Panc1 (cell line): ENCODE data around the gene COA6.
A peak's percentile ranks its signal among the peaks of the same experiment; 100 is the strongest.

ENCODE experiments used
- CTCF ChIP-seq: fragments of 450-650 bp; IDR thresholded peaks from 2 replicates; pipeline ENCODE4 v1.5.1; 2017; ENCODE audit warnings: mild to moderate bottlenecking
- POLR2AphosphoS5 ChIP-seq: IDR thresholded peaks from 2 replicates; pipeline ENCODE4 v1.6.1; 2012; ENCODE audit warnings: mild to moderate bottlenecking, low read depth, low read length, moderate library complexity
- REST ChIP-seq, 2 experiments: IDR thresholded peaks; 2 replicates each; pipeline ENCODE4 v1.6.1; 2011 to 2012; ENCODE audit warnings: low read depth in 2 of 2, control low read depth in 1 of 2, low read length in 1 of 2, mild to moderate bottlenecking in 1 of 2, moderate library complexity in 1 of 2; ENCODE audit not compliant: insufficient read depth in 1 of 2
- SIN3A ChIP-seq: IDR thresholded peaks from 2 replicates; pipeline ENCODE4 v1.6.1; 2012; ENCODE audit warnings: low read depth, mild to moderate bottlenecking, low read length, moderate library complexity, borderline replicate concordance; ENCODE audit not compliant: insufficient read depth
- TCF7L2 ChIP-seq: IDR thresholded peaks from 2 replicates; pipeline ENCODE4 v1.6.1; 2011; ENCODE audit warnings: mild to moderate bottlenecking, low read depth, low read length, inconsistent platforms

DNA sequence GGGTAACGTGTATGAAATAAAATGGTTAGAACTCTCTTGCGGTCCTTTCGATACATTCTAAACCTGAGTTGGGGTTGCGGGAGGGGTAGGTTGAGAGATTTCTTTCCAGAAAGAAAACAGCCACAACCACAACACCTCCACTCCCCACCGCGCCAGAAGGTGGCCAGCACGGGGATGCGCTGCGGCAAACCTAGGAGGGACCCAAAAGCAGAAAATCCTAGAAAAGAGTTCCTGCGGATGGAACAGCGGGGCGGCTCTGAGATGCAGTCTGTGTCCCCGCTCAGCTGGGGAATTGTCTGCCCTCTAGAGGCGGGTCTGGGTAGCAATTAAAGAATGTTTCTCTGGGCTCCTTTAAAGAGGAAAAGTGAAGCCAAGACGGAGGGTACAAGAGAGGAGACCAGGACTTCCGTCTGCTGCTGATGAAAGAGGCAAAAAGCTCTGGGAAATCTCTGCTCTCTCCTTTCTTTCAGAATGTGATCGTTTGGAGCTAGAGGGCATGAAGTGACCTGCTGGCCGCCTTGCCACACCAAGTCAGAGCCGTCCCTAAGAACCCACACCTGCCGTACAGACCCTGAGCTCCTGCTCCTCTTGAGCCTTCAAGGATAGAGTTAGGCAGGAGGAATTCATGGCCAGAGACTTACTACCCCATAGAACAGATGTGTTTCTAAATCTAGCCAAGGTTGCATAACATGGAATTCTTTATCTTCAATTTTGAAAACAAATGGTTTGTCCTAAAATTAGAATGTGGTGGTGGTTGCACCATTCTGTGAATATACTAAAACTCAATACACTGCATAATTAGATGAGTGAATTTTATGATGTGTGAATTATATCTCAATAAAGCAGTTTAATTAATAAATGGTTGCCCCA lies 46.5 kb upstream of the COA6 start:
- TF ChIP-seq CTCF (peak; percentile 95), TCF7L2 (no peak), SIN3A (no peak), REST (IDR thresholded peaks at IDR 0.05; ENCODE audit: insufficient read depth in 1 of 2, low read depth in 2 of 2, low read length in 1 of 2) (no peak), POLR2AphosphoS5 (no peak)
